ENCODE data around the gene TSGA10IP.
A peak's percentile ranks its signal among the peaks of the same experiment; 100 is the strongest.

The TSGA10IP gene

DNA sequence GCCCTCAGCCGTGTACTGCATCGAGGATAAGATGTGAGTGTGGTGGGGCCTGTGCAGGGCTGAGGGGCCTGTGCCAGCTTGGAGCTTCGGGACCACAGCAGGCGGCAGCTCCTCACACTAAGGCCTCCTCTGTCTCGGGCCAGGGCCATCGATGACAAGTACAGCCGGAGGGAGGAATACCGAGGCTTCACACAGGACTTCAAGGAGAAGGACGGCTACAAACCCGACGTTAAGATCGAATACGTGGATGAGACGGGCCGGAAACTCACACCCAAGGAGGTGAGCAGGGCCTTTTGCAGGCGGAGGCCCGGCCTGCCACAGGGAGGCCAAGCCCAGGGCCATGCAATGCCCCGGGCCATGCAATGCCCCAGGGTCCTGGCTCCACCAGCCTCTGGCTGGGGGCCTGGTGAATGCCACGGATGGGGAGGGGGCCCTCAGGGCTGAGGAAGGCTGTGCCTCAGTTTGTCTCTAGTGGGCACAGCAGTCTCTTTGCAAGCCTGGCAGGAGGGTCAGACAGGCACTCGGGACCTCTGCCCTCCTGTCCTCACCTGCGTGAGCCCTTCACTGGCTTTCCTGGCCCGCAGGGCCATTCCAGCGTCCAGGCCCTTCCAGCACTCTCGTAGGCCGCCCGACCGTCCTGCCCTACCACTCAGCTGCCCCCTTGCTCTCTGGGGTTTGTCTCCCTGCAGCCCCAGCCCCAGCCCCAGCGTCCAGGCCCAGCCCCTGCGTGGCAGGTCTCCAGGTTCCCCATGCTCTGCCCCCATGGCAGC, 32.5 kb downstream of the TSGA10IP start:
- no peak for DNase-seq

DNA sequence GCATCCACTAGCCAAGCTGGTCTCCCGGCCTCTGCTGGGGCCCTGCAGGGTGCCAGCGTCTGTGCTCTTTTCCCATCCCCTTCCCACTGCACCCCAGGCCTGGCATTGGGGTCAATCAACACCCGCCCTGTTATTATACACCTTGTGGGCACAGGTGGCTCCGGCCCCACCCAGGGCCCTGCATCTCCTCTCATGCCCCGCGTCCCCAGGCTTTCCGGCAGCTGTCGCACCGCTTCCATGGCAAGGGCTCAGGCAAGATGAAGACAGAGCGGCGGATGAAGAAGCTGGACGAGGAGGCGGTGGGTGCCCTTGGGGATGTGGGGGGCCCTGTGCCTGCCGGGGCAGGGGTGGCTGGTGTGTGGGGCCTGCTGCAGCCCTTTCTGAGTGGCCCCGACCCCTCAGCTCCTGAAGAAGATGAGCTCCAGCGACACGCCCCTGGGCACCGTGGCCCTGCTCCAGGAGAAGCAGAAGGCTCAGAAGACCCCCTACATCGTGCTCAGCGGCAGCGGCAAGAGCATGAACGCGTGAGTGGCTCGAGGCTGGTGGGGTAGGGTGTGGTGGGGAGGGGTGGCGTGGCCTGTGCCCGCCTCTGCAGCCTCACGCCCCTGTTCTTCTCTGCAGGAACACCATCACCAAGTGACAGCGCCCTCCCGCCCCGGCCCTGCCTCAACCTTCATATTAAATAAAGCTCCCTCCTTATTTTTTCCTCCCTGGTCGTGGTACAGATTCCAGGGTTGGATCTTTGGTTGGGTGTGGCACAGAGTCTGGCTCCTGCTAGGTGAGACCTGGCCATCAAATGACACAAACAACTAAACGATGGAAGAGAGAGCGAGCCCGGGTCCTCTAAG, 33.3 kb downstream of the TSGA10IP start:
- DNase-seq: no peak

DNA sequence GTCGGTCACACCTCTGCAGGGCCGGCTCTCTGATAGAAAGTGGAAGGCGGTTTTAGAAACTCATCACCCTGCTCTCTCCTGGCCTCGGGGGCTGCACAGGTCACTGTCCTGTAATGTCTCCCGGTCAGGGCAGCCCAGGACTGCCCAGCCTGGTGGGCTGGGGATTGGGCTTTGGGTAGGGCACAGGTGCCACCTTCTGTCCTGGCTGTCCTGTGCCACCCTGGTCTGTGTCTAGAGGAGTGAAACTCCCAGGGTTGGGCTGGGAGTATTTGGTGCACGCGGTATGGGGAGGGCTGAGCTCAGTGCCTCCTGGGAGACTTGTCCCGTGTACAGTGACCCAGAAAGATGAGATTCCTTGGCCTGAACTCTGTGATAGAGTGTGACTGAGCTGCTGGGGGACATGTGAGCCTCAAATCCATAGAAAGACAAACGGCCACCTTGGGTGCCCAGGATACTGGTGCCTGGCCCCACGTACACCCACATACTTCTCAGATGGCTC, 34.0 kb downstream of the TSGA10IP start:
- no peak for DNase-seq

DNA sequence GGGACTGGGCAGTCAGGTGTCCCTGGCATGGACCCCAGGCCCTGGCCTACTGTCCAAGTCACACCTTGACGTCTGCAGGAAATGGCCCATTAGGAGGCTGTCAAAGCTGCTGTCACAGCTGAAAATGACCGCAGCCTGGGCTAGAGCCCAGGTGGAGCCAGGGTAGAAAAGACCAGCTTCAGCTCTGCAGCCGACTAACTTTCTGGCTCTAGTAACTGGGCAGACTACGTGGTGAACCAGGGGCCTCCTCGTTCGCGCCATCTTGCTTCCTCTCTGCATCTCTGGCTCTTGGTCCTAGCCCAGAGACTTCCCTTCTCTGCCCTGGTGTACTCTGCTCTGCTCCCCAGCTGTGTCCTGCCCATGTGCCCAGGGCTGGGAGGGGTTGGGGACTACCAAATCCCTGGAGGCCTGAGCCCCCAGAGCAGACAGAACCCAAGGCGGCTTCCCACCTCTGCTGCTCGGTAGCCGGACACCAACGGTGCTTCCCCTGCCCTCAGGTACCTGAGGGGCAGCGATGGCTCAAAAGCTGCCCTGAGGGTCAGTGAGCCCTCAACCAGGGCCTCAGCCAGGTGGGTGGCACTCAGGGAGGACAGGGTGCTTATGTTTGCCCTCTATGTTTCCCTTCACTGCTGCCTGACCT, 35.9 kb downstream of the TSGA10IP start:
- no peak for DNase-seq

DNA sequence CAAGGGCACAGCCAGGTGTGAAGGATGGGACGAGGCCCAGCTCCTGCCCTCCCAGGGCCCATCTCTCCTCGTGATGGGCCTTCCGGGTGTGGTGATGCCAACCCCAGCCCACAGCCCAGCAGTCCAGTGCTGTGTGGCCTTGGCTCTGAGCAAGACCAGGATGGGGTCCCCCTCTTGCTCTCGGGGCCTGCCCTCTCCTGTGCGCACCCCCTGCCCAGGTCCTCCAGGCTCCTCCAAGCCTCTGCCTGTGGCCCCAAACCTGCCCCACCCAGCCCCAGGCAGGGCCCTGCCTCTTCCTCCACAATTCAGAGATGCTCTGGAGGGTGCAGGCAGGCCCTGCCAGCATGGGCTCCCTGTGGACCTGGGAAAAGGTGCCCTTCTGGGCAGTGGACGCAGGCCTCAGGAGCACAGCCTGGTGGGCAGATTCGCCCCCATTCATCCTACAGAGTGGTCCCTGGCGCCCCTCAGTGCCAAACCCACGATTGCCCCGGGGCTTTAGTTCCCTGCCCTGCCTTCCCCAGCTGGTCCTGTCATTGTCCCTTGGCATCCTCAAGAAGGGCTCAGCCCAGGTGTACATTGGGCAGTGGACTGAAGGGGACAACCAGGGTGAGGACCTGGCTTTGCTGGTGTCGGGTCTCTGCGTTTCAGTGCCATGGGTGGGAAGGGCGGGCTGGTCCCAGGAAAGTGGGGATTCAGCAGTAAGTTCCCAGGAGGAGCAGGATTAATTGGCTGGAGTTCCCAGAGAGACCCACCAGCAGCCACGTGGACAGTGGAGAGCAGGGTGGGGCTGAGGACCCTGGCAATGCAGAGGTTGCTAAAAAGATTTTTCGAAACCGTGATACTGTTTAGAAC, 36.9 kb downstream of the TSGA10IP start:
- no peak for DNase-seq

DNA sequence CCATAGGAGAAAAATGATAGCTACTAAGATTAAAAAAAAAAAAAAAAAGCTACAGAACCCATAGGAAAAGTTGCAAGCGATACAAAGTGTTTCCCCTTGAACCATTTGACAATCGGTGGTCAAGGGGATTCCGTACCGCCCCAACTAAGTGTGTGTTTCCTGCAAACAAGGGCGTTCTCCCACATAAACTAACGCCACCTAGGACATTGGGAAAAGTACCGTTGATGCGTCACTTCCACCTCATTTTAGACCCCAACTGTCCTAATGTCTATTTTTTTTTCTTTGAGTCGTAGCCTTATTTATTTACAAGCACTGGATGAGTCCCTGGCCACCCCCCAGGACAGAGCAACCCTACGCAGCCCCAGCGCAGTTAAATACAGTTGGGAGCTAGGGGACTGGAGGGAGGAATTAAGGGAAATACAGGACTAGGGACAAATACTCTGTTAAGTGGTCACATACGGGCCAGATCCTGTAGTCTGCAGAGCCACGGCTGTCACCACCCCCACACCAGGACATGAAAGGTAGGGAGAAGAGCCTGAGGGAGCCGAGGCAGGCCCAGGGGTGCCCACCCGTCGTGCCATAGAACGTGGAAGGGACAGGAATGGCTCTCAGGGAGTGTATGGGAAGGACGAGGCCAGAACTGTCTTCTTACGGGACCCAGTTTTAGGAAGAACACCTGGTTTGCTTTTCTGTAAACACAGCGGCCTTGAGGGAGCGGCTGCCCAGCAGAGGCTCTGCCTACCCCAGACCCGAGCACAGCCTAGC, 37.7 kb downstream of the TSGA10IP start:
- DNase-seq: no peak

DNA sequence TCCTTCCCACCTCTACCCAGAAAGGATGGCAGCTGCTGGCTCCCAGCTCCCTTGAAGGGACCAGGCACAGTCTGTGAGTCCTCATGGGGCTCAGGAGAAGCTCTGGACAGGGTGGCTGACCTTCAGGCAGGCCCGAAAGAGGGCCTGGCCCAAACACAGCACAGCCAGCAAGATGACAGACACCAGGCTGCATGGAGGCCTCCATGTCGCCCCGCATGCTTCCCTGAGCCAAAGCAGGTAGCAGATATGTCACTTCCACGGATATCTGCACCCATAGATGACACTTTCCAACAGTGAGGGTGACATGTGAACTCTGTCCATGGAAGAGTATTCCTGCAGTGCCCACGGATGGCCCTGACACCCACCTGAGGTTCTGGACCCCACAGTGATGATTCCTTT, 38.3 kb downstream of the TSGA10IP start:
- no peak for DNase-seq

DNA sequence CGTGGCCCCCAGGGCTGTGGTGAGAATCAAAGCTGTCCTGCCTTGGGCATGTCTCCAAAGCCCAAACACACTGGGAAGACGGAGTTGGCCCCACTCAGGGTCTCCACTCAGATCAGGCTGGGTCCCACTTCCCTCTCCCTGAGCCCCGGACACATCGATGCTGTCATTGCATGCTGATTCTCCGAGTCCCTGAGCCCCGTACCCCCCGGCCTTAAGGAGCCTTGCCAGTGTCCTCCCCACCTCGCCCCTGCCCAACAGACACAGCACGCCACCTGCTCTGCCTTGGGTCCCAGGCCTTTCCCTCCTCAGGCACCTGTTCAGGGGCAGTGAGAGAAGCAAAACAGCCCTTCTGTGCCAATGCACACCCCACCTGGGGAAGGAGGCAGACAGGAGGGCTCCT, 42.1 kb downstream of the TSGA10IP start:
- no peak for DNase-seq

DNA sequence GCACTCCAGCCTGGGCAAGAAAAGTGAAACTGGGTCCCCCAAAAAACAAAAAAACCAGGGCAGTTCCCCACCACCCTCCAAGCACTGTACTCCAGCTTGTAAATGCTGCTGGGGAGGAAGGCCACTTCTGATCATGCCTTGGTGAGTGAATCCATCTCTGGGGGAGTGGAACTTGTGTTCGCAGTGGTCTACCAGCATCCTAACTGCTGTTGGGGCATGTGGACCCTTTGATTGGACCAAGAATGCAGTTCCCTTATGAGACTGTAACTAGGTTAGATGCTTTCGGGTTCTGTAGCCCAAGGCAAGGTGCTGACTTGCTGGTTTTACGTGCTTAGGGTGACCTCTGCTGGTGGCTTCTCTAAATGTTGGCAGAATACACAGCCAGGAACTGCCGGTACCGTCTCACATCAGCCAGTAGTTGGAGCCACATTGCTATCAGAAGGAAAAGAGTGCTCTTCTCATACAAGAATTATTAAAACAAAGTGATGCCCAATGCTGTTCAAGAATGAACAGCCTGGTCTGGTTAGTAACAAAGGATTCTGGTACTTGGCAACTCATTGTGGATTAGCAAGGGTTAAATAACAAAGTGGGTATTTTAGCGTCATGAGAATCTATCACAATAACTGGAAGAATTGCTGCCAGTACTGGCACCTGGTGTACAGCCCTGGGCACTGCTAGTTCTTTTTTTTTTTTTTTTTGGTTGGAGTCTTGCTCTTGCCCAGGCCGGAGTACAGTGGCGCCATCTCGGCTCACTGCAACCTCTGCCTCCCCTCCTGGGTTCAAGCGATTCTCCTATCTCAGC, 43.7 kb downstream of the TSGA10IP start:
- peak; percentile 94 for DNase-seq

DNA sequence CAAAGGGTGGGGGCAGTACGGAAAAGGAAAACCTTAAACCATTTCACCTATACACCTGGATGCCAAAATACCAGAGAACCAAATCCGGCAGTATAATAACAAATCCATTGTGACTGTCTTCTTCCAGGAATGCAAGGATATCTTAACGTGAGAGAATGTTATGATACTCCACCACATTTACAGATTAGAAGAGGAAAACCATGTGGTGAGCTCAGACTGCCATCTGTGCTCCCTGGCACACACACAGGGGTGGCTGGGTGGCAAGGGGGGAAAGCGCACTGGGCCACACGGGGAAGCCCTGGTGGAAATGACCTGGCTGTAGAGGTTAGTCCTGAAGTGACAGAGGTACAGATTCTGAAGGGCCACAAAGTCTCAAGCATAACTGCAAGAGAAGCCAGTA, 46.8 kb downstream of the TSGA10IP start:
- DNase-seq: no peak

DNA sequence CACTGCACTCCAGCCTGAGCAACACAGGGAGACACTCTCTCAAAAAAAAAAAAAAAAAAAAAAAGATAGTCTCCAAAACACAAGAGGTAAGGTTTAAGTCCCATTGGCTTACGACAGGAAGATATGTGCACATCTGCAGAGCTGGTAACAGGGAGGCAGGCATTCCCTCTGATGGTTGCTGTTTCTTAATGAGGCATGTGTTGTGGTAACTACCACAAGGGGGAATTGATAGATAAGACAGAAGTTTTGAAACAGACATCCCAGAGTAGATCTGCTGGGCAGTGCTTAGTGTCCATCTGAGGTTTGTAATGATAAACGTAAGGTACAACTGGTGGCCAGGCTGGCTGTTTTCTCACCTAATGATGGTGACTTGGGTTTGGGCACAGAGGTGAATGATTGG, 52.0 kb downstream of the TSGA10IP start:
- no peak for DNase-seq

DNA sequence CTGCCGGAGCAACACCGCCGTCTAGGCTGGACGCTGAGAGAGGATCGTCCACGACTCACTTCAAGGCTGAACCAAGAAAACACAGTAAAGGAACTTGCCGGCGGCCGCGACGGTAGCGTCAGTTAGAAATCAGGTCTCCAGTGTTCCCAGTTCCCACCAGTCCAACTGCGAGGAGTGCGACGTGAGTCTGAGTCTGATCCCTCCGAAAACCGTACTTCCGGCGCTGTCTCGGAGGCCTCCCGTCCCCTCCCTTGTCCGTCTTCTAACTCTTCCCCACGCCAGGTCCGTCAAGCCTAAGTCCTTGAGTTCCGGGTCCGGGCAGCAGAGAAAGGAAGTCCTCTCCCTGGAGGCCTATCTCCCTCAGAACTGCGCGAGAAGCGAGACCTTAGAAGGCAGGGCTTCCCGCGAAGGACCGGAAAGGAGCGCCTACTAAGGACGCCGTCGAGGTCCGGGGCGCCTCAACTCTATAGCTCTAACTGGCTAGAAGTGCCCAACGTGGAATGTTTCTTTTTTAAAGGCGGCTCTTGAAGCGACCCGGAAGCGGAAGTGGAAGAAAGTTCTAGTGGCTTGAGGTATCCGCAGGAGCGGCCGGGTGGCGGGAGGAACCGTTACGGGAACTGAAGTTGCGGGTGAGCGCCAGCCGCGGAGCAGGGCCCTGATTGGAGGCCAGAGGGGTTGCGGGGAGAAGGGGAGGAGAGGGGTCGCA, 56.8 kb downstream of the TSGA10IP start, which contains the start of the genes BANF1 and EIF1AD:
Gene BANF1, plus strand, starts transcription at position 562 of the 706 bp plus-strand sequence. CDS start 748 bp downstream, outside the sequence.
Gene EIF1AD, minus strand, starts transcription at position 216 of the 706 bp plus-strand sequence. CDS start 1,768 bp downstream, outside the sequence.
- peak; percentile 91 for DNase-seq

DNA sequence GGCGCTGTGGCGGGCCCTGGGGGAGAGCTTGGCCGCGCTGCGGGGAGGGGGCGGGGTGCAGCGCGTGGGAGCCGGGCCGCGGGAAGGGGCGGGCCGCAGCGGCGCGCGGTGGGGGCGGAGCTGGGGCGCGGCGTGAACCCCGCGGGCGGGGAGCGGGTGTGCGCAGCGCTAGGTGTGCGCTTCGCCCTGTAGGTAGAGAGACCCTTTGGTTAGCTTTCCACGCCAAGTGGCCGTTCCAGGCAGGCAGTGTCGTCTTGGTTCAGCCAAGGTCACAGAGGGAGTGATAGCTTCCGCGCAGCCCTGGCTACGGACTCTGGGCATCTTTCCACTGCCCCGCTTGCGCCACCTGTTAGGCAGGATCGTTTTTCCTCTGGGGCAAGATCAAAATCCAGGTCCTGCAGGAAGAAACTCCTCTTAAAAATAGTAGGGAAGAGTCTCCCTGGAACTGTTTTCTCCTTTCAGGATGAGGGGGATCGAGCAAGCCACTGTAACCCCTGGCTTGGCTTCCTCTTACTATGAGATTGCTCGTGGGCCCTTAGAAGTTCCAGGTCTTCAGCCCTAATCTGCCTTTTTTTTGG, 57.5 kb downstream of the TSGA10IP start:
- DNase-seq: peak; percentile 78

DNA sequence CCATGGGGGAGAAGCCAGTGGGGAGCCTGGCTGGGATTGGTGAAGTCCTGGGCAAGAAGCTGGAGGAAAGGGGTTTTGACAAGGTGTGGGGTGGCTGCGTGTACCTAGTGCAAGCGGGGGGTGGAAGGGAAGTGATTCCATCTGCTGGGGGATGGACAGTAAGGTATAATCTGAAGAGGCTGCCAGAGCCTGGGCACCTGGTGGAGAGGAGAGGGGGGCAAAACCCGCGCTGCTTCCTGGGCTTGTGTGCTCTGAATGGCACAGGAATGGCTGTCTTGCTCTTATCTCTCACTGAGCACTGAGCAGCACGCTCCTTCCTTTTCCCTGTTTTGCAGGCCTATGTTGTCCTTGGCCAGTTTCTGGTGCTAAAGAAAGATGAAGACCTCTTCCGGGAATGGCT, 58.0 kb downstream of the TSGA10IP start:
- no peak for DNase-seq

DNA sequence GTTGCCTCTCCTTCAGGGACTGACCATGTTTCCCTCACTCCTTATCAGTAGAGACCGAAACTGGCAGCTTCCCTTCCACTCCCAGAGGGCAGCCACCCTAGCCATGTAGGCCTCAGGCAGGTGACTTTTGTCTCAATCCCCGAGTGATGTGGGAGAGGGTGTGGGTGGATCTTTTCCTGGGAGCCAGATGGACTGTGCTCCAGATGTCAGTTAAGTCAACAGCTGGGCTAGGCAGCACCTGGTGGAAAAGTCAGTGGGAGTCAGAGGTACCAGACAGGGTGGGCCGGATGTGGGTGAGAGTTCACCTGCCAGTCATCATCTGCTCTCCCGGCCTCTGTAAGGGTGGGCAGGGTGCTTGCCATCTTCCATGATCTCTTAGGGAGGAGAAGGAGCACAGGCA, 58.9 kb downstream of the TSGA10IP start:
- no peak for DNase-seq

DNA sequence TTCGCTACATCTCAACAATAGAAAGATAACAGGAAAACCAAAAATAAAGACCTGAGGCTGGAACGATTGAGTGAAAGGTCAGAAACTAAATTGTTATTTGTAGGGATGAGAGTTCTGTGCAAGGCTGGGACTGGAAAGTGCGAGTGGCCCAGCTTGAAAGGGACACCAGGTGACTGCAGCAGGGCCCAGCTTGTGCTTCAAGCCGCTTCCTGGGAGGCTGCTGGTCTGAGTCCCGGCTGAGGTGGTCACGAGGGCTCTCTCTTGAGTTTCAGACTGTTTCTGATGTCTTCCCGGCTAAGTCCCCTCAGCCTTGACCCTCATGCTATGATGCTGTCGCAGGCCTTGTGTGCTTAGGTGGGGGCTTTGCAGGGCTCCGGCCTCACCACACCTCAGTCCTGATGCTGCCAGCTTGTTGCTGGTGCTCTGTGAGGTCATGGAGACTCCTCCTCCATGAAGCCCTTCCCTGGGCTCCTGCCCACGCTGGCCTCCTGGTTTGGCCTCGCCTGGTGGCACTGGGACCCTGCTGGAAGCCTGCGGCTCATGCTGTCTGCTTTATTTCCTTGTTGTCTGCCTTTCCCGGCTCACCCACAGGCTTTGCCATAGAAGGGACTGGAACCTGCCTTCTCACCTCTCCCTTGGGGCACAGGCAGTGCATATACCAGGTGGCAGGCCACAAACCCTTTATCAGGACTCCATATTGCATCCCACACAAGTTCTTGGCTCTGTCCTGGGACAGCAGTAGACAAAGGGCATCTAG, 61.0 kb downstream of the TSGA10IP start:
- DNase-seq: no peak

DNA sequence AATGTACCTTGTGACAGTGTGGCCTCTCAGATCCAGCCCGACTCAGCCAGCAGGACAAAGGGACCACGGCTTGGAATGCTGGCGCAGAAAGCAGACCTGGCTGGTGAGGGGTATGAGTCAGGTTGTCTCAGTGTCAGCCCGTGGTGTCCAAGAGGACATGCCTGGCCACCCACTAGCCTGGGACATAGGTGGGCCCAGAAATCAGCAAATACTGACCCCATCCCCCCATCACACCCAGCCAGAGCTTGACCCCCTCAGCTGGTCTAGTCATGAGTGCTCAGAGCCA, 61.6 kb downstream of the TSGA10IP start:
- no peak for DNase-seq

DNA sequence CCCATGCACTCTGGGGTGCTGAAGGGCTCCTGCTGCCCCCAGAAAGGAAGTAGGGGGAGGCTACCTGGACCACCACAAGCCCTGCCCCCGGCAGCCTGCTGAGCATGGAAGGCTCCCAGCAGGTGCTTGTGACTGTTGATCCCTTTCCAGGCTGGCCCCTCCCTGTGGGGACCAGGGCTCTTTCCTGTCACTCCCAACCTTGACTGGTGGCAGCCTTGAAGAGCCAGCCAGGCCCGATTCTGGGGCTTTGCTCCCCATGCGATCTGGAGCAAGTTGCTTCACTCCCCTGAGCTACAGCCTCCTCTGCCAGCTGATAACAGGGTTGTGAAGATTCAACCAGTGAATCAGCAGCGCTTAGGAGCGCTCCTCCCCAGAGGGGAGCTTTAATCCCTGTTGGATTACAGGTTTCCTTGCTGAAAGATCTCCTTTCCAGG, 61.9 kb downstream of the TSGA10IP start:
- DNase-seq: no peak

DNA sequence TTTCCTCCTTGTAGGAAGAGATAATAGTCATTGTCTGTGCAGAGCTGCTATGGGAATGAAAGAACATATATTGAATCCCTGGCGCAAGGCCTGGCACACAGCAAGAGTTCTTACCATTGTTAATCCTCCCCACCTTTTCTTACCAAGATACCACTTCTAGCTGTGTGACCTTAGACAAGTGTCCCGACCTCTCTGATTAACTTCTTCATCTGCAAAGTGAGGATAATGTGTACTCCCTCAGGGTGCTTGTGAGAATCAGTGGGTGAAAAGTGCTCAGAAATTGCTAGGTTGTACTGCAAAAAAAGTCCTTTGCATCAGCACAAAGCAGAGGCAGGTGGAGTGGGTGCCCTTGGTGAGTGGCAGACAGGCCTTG, 62.8 kb downstream of the TSGA10IP start:
- no peak for DNase-seq
